Effector CD4-positive, alpha-beta T cell (primary cell): Measurements from ENCODE around the gene RSPH4A.
"Not testable (repeated sequence)": the region's sequence is repeated elsewhere in the genome, so short reads cannot be mapped to it uniquely, and the experiment has no call there.

Source experiments
- DNase-seq: peaks from one replicate; pipeline ENCODE4 v3.0.0-alpha.2; 2020

Gene RSPH4A

GRCh38 chr6:116629563-116629981, 13.3 kb downstream of the RSPH4A start:
- no peak for DNase-seq

GRCh38 chr6:116631379-116631990, 15.2 kb downstream of the RSPH4A start:
- DNase-seq = no peak

GRCh38 chr6:116633685-116634084, 17.4 kb downstream of the RSPH4A start:
- DNase-seq = no peak

GRCh38 chr6:116648156-116648555, 31.9 kb downstream of the RSPH4A start:
- no peak for DNase-seq

GRCh38 chr6:116649129-116649528, 32.9 kb downstream of the RSPH4A start:
- DNase-seq = no peak

- DNase-seq = no peak
These were observed 35.6 kb downstream of the RSPH4A start for GRCh38 chr6:116651916-116652315.

GRCh38 chr6:116661594-116661993, 45.3 kb downstream of the RSPH4A start:
- DNase-seq = no peak

GRCh38 chr6:116662202-116662601, 45.9 kb downstream of the RSPH4A start:
- DNase-seq = no peak

- DNase-seq = no peak
These were observed 47.0 kb downstream of the RSPH4A start for GRCh38 chr6:116663308-116663707.

- not testable (repeated sequence) for DNase-seq
These were observed 47.9 kb downstream of the RSPH4A start for GRCh38 chr6:116664169-116664568.

- no peak for DNase-seq
These were observed 49.2 kb downstream of the RSPH4A start for GRCh38 chr6:116665464-116665863.

GRCh38 chr6:116666869-116667268, 50.6 kb downstream of the RSPH4A start:
- DNase-seq = no peak

- no peak for DNase-seq
These were observed 51.3 kb downstream of the RSPH4A start for GRCh38 chr6:116667623-116668022.

GRCh38 chr6:116672306-116672705, 56.0 kb downstream of the RSPH4A start:
- DNase-seq = no peak

- DNase-seq = no peak
These were observed 59.7 kb downstream of the RSPH4A start for GRCh38 chr6:116676021-116676420.

GRCh38 chr6:116680880-116681672, 64.8 kb downstream of the RSPH4A start, which contains the start of gene KPNA5:
TSS of gene KPNA5 (plus strand) at chr6:116681211. CDS start at chr6:116681335, 124 bp downstream.
- peak; percentile 88 for DNase-seq

GRCh38 chr6:116682334-116682712, 66.0 kb downstream of the RSPH4A start:
- DNase-seq = peak; percentile 30
